GM21737 (cell line): ENCODE data around the gene FERMT1.
"Not testable (repeated sequence)": the region's sequence is repeated elsewhere in the genome, so short reads cannot be mapped to it uniquely, and the experiment has no call there.

Experiments used
- ATAC-seq: cut with Tn5 transposase; IDR thresholded peaks from one replicate; pipeline ENCODE4 v1.9.1; 2021; ENCODE audit warnings: mild to moderate bottlenecking, moderate library complexity; ENCODE audit not compliant: unreplicated experiment

FERMT1 gene

GRCh38 chr20:6040958-6041807, 81.6 kb downstream of the FERMT1 start:
- ATAC-seq = no peak

GRCh38 chr20:6040540-6040939, 82.3 kb downstream of the FERMT1 start:
- no peak for ATAC-seq

- no peak for ATAC-seq
These were observed 83.1 kb downstream of the FERMT1 start for GRCh38 chr20:6039766-6040165.

- no peak for ATAC-seq
These were observed 84.6 kb downstream of the FERMT1 start for GRCh38 chr20:6038256-6038655.

GRCh38 chr20:6037082-6037481, 85.7 kb downstream of the FERMT1 start:
- no peak for ATAC-seq

GRCh38 chr20:6036213-6036612, 86.6 kb downstream of the FERMT1 start:
- no peak for ATAC-seq

- no peak for ATAC-seq
These were observed 88.5 kb downstream of the FERMT1 start for GRCh38 chr20:6034134-6034969.

GRCh38 chr20:6032907-6033306, 89.9 kb downstream of the FERMT1 start:
- not testable (repeated sequence) for ATAC-seq

GRCh38 chr20:6030453-6031080, 92.3 kb downstream of the FERMT1 start:
- ATAC-seq = no peak

GRCh38 chr20:6029538-6029937, 93.3 kb downstream of the FERMT1 start:
- no peak for ATAC-seq

GRCh38 chr20:6028818-6029217, 94.0 kb downstream of the FERMT1 start:
- ATAC-seq = no peak

- ATAC-seq = no peak
These were observed 96.8 kb downstream of the FERMT1 start for GRCh38 chr20:6026051-6026450.
